ENCODE results near the gene SYPL1. TPM values are rescaled to one million over a fixed set of nuclear protein-coding genes. Genes with fewer than 3 reads are reported as not detected.

The SYPL1 gene
- total and polyA plus RNA-seq, 4 donors, result 40.4 to 53.6 (median 45.0) TPM

DNA sequence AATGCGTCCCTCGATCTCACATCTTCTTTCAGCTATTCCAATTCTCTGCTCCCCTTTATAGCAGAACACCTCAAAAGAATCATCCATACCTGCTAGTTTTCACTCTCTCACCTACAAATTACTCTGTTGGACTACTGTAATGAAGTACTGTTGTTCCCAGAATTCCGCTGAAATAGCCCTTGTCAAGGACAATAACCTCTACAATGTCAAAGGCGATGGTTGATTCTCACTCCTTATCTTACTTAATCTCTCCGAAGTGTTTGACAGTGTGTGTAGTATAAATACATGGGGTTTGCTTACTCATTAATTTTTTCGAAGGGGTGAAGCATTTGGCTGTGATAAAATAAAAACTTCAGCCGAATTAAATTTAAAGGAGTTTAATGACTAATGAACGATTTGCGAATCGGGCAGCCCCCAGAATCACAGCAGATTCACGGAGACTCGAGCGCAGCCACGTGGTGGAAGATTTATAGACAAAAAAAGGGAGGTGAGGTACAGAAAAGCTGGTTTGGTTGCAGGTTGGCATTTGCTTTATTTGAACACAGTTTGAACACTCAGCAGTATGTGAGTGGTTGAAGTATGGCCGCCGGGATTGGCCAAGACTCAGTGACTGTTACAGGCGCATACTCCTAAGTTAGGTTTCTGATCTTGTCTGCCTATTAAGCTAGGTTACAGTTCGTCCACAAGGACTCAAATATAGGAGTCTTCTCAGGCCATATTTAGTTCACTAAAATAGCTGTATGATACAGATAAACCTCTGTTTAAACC is 29.8 kb downstream of the SYPL1 start:
- 85% methylated on average over 10 of the region's 18 CpGs for WGBS (ENCODE audit: insufficient coverage)
- H3K4me3 ChIP-seq (ENCODE audit: low read depth, low read length), result no peak overlapping the region
- no peak overlapping the region for H3K27ac ChIP-seq (ENCODE audit: low read depth, low read length)
- H3K36me3 ChIP-seq (ENCODE audit: control insufficient read depth, insufficient read depth, low read length), result no peaks in the 10 kb centered on the region
- no peak for DNase-seq (ENCODE audit: low read depth in 4 of 6, low spot score in 6 of 6)
- H3K4me1 ChIP-seq (ENCODE audit: control insufficient read depth, insufficient read depth, low read length), result no peaks in the 10 kb centered on the region
- H3K27me3 ChIP-seq (ENCODE audit: control insufficient read depth, insufficient read depth, low read length), result no peaks in the 10 kb centered on the region
- H3K9me3 ChIP-seq (ENCODE audit: control insufficient read depth, insufficient read depth, low read length), result no peaks in the 10 kb centered on the region

DNA sequence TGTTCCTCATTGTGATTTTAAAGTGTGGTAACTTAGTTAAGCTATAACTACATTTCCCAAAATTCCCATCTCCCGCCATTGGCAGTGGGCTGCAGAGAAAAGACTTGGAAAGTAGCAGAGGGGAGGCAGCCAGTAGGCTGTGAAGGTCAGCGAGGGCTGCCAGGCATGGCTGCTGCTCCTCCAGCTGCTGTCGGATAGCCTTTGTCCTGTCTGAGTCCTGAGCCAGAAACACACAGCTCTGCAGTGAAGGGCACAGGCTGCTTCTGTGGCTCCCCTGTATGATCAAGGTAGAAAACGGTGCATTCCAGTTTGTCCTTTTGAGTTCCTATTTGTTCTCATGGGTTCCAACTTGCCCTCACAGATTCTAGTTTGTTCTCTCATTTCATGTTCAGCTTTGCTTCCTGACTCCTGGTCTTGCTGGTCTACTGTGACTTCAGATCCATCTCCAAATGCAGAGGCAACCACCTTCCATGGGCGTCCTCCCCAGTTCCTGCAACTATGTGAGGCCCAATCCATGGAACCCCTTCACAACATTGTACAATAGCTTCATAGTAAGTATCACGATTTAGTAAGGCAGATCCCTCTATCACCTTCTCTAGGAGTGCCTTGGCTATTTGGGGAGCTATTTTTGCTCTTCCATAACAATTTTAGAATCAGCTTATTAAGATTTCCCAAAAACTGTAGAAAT is 31.7 kb downstream of the SYPL1 start:
- Histone ChIP-seq H3K4me1 (ENCODE audit: control insufficient read depth, insufficient read depth, low read length) (no peaks in the 10 kb centered on the region), H3K27ac (ENCODE audit: low read depth, low read length) (no peak overlapping the region), H3K9me3 (ENCODE audit: control insufficient read depth, insufficient read depth, low read length) (no peaks in the 10 kb centered on the region), H3K4me3 (ENCODE audit: low read depth, low read length) (no peak overlapping the region), H3K36me3 (ENCODE audit: control insufficient read depth, insufficient read depth, low read length) (no peaks in the 10 kb centered on the region), H3K27me3 (ENCODE audit: control insufficient read depth, insufficient read depth, low read length) (no peaks in the 10 kb centered on the region)
- WGBS (ENCODE audit: insufficient coverage), result 71% methylated on average over 4 of the region's 6 CpGs
- peak in 1 of 6 donors; percentile 27 for DNase-seq (ENCODE audit: low read depth in 4 of 6, low spot score in 6 of 6)

DNA sequence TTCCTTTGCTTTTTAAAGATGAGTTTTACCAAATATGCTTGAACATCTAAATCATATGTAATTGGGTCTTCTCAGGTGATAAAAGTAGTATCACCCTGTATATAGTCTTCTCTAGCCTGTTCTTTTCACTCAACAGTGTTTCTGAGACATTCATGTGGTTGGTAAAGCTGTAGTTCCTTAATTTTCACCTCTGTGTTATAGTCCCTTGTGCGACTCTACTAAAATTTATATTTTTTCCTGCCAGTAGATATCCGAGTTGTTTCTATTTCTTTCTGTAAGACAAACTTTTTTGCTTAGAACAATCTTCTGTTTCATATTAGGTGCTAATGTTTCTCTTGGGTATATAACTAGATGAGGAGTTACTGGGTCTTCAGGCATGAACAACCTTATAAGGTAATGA is 35.6 kb downstream of the SYPL1 start:
- Histone ChIP-seq H3K27me3 (ENCODE audit: control insufficient read depth, insufficient read depth, low read length) (no peaks in the 10 kb centered on the region), H3K36me3 (ENCODE audit: control insufficient read depth, insufficient read depth, low read length) (no peaks in the 10 kb centered on the region), H3K4me3 (ENCODE audit: low read depth, low read length) (no peak overlapping the region), H3K4me1 (ENCODE audit: control insufficient read depth, insufficient read depth, low read length) (no peaks in the 10 kb centered on the region), H3K27ac (ENCODE audit: low read depth, low read length) (no peak overlapping the region), H3K9me3 (ENCODE audit: control insufficient read depth, insufficient read depth, low read length) (no peaks in the 10 kb centered on the region)
- no peak for DNase-seq (ENCODE audit: low read depth in 4 of 6, low spot score in 6 of 6)
- WGBS (ENCODE audit: insufficient coverage), result no CpG with 5 or more reads among the region's 2 CpGs

DNA sequence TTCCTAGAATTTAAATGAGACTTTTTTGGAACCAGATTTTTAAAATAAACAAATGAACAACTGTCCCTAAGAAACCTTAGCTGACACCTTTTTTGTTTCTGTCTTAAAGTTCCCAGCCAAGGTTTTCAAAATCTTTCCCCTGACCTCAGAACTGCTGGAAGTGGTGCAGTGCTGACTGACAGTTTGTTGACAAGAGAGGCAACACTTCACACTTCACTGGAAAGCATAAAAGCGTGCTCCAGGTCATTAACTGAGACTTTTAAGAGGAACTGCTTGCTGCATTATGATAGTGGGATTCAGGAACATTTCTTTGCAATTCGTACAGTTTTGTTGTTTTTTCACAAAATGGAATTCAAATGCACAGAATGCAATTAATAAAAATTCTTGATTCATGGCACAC is 36.2 kb downstream of the SYPL1 start:
- peak in 1 of 6 donors; percentile 78 for DNase-seq (ENCODE audit: low read depth in 4 of 6, low spot score in 6 of 6)
- H3K27ac ChIP-seq (ENCODE audit: low read depth, low read length), result no peak overlapping the region
- H3K4me1 ChIP-seq (ENCODE audit: control insufficient read depth, insufficient read depth, low read length), result no peaks in the 10 kb centered on the region
- H3K4me3 ChIP-seq (ENCODE audit: low read depth, low read length), result no peak overlapping the region
- no peaks in the 10 kb centered on the region for H3K9me3 ChIP-seq (ENCODE audit: control insufficient read depth, insufficient read depth, low read length)
- WGBS (ENCODE audit: insufficient coverage), result no CpG with 5 or more reads among the region's 2 CpGs
- no peaks in the 10 kb centered on the region for H3K27me3 ChIP-seq (ENCODE audit: control insufficient read depth, insufficient read depth, low read length)
- H3K36me3 ChIP-seq (ENCODE audit: control insufficient read depth, insufficient read depth, low read length), result no peaks in the 10 kb centered on the region

DNA sequence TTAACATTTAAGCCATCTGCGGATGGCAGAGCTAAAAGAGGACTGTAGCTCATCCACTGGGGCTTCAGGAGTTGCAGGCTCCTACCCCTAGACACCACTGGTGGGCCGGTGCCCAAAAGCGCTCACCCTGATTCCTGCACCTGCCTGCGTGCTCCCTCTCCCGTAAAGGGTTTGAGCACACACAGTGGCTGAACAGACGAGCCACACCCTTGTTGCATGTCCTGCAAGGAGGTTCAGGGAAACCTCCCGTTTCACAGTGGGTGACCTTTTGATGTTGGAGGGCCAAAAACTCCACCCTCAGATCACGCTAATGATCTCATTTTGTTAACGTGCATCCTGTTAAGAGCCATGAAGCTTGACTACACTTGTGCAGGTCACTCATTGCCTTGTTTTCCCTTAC is 37.9 kb downstream of the SYPL1 start:
- no peak for DNase-seq (ENCODE audit: low read depth in 4 of 6, low spot score in 6 of 6)
- H3K27ac ChIP-seq (ENCODE audit: low read depth, low read length), result no peak overlapping the region
- WGBS (ENCODE audit: insufficient coverage), result 85% methylated on average over 9 of the region's 9 CpGs
- no peaks in the 10 kb centered on the region for H3K9me3 ChIP-seq (ENCODE audit: control insufficient read depth, insufficient read depth, low read length)
- no peaks in the 10 kb centered on the region for H3K4me1 ChIP-seq (ENCODE audit: control insufficient read depth, insufficient read depth, low read length)
- H3K27me3 ChIP-seq (ENCODE audit: control insufficient read depth, insufficient read depth, low read length), result no peaks in the 10 kb centered on the region
- no peak overlapping the region for H3K4me3 ChIP-seq (ENCODE audit: low read depth, low read length)
- H3K36me3 ChIP-seq (ENCODE audit: control insufficient read depth, insufficient read depth, low read length), result no peaks in the 10 kb centered on the region

DNA sequence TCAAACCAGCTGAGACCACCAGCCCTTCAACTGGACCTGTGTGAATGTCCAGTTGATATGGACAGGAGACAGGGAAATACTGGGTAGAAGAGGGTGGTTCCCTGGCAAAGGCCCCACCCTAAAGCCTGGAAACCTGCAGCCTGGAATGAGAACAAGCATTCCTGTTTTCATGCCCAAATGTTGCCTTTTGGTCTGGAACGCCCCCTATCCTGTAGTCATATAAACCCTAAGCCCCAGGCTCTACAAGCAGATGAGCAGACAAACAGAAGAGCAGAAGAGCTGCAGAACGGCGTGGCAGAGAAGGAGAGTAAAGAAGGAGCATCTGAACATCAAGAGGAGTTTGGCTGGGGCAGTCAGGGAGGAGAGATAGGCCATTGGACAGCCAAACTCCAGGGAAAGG is 38.4 kb downstream of the SYPL1 start:
- no peak overlapping the region for H3K27ac ChIP-seq (ENCODE audit: low read depth, low read length)
- no peak for DNase-seq (ENCODE audit: low read depth in 4 of 6, low spot score in 6 of 6)
- no peaks in the 10 kb centered on the region for H3K4me1 ChIP-seq (ENCODE audit: control insufficient read depth, insufficient read depth, low read length)

DNA sequence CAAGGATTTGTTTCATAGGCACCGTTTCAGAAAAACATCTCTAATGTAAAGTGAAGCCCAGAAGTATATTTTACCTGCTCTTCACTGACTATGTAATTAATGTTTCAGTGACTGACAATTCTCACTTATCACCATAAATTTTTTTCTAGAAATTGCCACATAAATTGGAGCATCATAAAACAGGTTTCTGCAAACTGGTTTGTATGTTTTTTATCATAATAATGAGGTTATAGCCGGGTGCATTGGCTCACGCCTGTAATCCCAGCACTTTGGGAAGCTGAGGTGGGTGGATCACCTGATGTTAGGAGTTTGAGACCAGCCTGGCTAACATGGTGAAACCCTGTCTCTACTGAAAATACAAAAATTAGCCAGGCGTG is 39.4 kb downstream of the SYPL1 start:
- H3K9me3 ChIP-seq (ENCODE audit: control insufficient read depth, insufficient read depth, low read length), result no peaks in the 10 kb centered on the region
- 100% methylated on average over 2 of the region's 4 CpGs for WGBS (ENCODE audit: insufficient coverage)
- no peak overlapping the region for H3K27ac ChIP-seq (ENCODE audit: low read depth, low read length)
- no peak overlapping the region for H3K4me3 ChIP-seq (ENCODE audit: low read depth, low read length)
- no peaks in the 10 kb centered on the region for H3K4me1 ChIP-seq (ENCODE audit: control insufficient read depth, insufficient read depth, low read length)
- DNase-seq (ENCODE audit: low read depth in 4 of 6, low spot score in 6 of 6), result no peak
- H3K27me3 ChIP-seq (ENCODE audit: control insufficient read depth, insufficient read depth, low read length), result no peaks in the 10 kb centered on the region
- H3K36me3 ChIP-seq (ENCODE audit: control insufficient read depth, insufficient read depth, low read length), result no peaks in the 10 kb centered on the region

More for the DNA sequence above, 38.4 kb downstream of the SYPL1 start:
- H3K27me3 ChIP-seq (ENCODE audit: control insufficient read depth, insufficient read depth, low read length), result no peaks in the 10 kb centered on the region
- H3K9me3 ChIP-seq (ENCODE audit: control insufficient read depth, insufficient read depth, low read length), result no peaks in the 10 kb centered on the region
- 82% methylated on average over 3 of the region's 3 CpGs for WGBS (ENCODE audit: insufficient coverage)
- H3K36me3 ChIP-seq (ENCODE audit: control insufficient read depth, insufficient read depth, low read length), result no peaks in the 10 kb centered on the region
- H3K4me3 ChIP-seq (ENCODE audit: low read depth, low read length), result no peak overlapping the region

DNA sequence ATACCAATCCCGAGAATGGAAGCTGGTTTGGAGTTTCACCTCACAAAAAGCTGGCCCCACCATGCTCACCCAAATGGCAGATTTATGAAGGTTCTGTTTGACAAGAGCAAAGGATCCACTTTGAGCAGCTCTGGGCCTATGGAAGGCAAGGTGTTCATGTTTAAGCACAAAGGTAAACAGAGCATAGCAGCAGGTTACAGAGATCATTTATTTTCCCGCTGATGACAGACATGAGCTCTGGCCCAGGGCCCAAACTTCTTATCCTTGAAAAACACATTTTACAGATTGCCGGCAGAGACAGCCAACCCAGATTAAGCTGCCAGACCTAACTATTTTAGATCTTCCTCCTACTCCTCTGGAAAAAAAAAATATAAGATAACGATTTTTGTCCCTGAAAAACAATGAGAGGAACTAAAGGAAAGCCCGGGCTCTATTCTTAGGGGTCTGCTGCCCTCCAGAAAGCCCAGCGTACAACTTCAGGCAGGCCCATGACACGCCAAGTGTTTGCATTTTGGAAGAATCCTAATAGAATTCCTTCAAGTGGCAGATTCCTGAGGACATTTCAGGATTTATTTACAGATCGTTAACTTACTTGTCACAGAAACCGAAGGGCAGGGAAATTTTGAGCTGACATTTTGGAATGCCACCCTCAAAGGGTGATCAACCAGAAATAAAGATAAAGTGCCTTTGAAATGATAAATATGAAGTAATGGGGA is 40.0 kb downstream of the SYPL1 start:
- H3K36me3 ChIP-seq (ENCODE audit: control insufficient read depth, insufficient read depth, low read length), result no peaks in the 10 kb centered on the region
- no peaks in the 10 kb centered on the region for H3K27me3 ChIP-seq (ENCODE audit: control insufficient read depth, insufficient read depth, low read length)
- H3K4me1 ChIP-seq (ENCODE audit: control insufficient read depth, insufficient read depth, low read length), result no peaks in the 10 kb centered on the region
- H3K4me3 ChIP-seq (ENCODE audit: low read depth, low read length), result no peak overlapping the region
- 59% methylated on average over 9 of the region's 9 CpGs for WGBS (ENCODE audit: insufficient coverage)
- DNase-seq (ENCODE audit: low read depth in 4 of 6, low spot score in 6 of 6), result peak in 2 of 6 donors; percentile 43 to 90
- H3K9me3 ChIP-seq (ENCODE audit: control insufficient read depth, insufficient read depth, low read length), result no peaks in the 10 kb centered on the region
- no peak overlapping the region for H3K27ac ChIP-seq (ENCODE audit: low read depth, low read length)

DNA sequence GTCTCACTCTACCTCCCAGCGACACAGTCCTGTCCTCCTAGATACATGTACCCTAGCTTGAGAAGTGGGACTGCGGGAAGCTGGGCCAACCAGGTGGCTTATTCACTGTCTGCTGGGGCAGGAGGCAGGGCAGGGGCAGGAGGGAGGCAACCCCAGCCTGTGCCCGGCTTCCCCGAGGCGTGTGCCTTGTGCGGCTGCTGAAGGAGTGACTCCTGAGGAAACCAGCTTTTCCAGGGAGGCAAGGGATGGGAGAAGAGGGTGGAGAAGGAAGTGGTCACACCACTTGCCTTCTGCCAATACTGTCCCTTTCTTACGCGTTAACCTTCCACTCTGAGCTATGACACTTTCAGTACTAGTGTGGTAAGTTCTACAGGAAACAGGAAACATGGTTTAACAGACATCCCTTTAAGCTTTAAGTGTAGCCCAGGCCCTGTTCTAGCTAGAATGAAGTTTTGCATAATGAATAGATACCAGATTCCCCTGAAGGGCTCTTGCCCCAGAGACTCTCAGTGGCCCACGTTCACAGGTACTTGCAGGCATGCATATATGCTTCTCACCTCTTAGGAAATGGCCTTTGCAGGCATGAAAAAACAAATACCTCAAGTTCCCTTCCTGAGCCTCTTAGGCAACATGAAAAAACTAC is 40.6 kb downstream of the SYPL1 start:
- Histone ChIP-seq H3K4me1 (ENCODE audit: control insufficient read depth, insufficient read depth, low read length) (no peaks in the 10 kb centered on the region), H3K27me3 (ENCODE audit: control insufficient read depth, insufficient read depth, low read length) (no peaks in the 10 kb centered on the region), H3K9me3 (ENCODE audit: control insufficient read depth, insufficient read depth, low read length) (no peaks in the 10 kb centered on the region), H3K36me3 (ENCODE audit: control insufficient read depth, insufficient read depth, low read length) (no peaks in the 10 kb centered on the region), H3K4me3 (ENCODE audit: low read depth, low read length) (no peak overlapping the region), H3K27ac (ENCODE audit: low read depth, low read length) (no peak overlapping the region)
- 88% methylated on average over 7 of the region's 9 CpGs for WGBS (ENCODE audit: insufficient coverage)
- DNase-seq (ENCODE audit: low read depth in 4 of 6, low spot score in 6 of 6), result no peak
